PC-3 (cell line): ENCODE data around the gene MEGF6. TPM values are rescaled to one million over a fixed set of nuclear protein-coding genes. Genes with fewer than 3 reads are reported as not detected.
A peak's percentile ranks its signal among the peaks of the same experiment; 100 is the strongest.

ENCODE experiments used
- ATAC-seq: fragments of 200-7000 bp; cut with Tn5 transposase; 2 replicates; pipeline ENCODE4 v1.9.1; 2020; ENCODE audit warnings: mild to moderate bottlenecking, moderate library complexity
- BruUV-seq: library from RNA; stranded (reverse); fragments of 400-500 nt; replicated peaks from 2 replicates; lab custom pipeline; 2021; lab: Mats Ljungman, UMichigan
- CTCF ChIA-PET: fragments of 300-600 bp; sonication (Branson Sonifier 250); formaldehyde crosslinking; loops from one replicate; lab custom pipeline; 2022; ENCODE audit warnings: antibody characterized with exemption; lab: Charles Lee
- POLR2A ChIA-PET: fragments of 300-600 bp; sonication (Branson Sonifier 250); formaldehyde crosslinking; loops from one replicate; lab custom pipeline; 2022; ENCODE audit warnings: antibody characterized with exemption; ENCODE audit not compliant: unreplicated experiment; lab: Charles Lee
- DNase-seq: peaks from one replicate; pipeline ENCODE4 v3.0.0-alpha.2; 2015
- H2AFZ ChIP-seq: fragments of 300-600 bp; sonication (generic); 2 replicates; pipeline ENCODE4 v1.6.0; 2016; ENCODE audit warnings: antibody characterized with exemption, low read length
- H3F3A ChIP-seq: fragments of 300-600 bp; sonication (generic); one replicate; pipeline ENCODE4 v1.6.0; 2017; ENCODE audit warnings: antibody characterized with exemption, low read length, control low read depth, mild to moderate bottlenecking; ENCODE audit not compliant: unreplicated experiment
- H3K27ac ChIP-seq: fragments of 300-600 bp; sonication (generic); 2 replicates; pipeline ENCODE4 v1.5.1; 2016; ENCODE audit warnings: mild to moderate bottlenecking, low read length
- H3K27me3 ChIP-seq: fragments of 300-600 bp; sonication (generic); 2 replicates; pipeline ENCODE4 v1.6.1; 2016; ENCODE audit warnings: low read length, mixed read lengths
- H3K36me3 ChIP-seq: fragments of 300-600 bp; sonication (generic); 2 replicates; pipeline ENCODE4 v1.6.1; 2016; ENCODE audit warnings: low read depth, mixed run types, low read length, mixed read lengths
- H3K4me1 ChIP-seq: fragments of 300-600 bp; sonication (generic); 2 replicates; pipeline ENCODE4 v1.5.1; 2016; ENCODE audit warnings: low read length; ENCODE audit not compliant: insufficient read depth
- H3K4me2 ChIP-seq: fragments of 300-600 bp; sonication (generic); 2 replicates; pipeline ENCODE4 v1.6.0; 2016; ENCODE audit warnings: low read length
- H3K4me3 ChIP-seq: fragments of 300-600 bp; sonication (generic); 2 replicates; pipeline ENCODE4 v1.5.1; 2016; ENCODE audit warnings: mild to moderate bottlenecking, low read length, mixed read lengths
- H3K79me2 ChIP-seq: fragments of 300-600 bp; sonication (generic); 2 replicates; pipeline ENCODE4 v1.6.1; 2017; ENCODE audit warnings: low read length, mixed read lengths
- H3K9ac ChIP-seq: fragments of 300-600 bp; sonication (generic); 2 replicates; pipeline ENCODE4 v1.6.0; 2016; ENCODE audit warnings: mild to moderate bottlenecking, low read length
- H3K9me2 ChIP-seq: fragments of 300-600 bp; sonication (generic); replicated peaks from 2 replicates; pipeline ENCODE4 v1.6.1; 2016; ENCODE audit warnings: mixed run types, low read length, mixed read lengths
- H3K9me3 ChIP-seq: fragments of 300-600 bp; sonication (generic); 2 replicates; pipeline ENCODE4 v1.6.1; 2016; ENCODE audit warnings: low read length, mixed read lengths
- H4K20me1 ChIP-seq: fragments of 300-600 bp; sonication (generic); 2 replicates; pipeline ENCODE4 v1.6.1; 2016; ENCODE audit warnings: low read length, mixed read lengths
- CTCF ChIP-seq: fragments of 300-600 bp; sonication (generic); conservative IDR thresholded peaks from 2 replicates; pipeline ENCODE4 v1.5.1; 2017; ENCODE audit warnings: antibody characterized with exemption, low read depth, mild to moderate bottlenecking, low read length
- EZH2 ChIP-seq: fragments of 300-600 bp; sonication (generic); IDR thresholded peaks from one replicate; pipeline ENCODE4 v1.6.1; 2017; ENCODE audit warnings: antibody characterized with exemption, mild to moderate bottlenecking, low read length; ENCODE audit not compliant: unreplicated experiment
- EZH2phosphoT487 ChIP-seq: fragments of 300-600 bp; sonication (generic); IDR thresholded peaks from 2 replicates; pipeline ENCODE4 v1.6.1; 2018; ENCODE audit warnings: mild to moderate bottlenecking, antibody characterized with exemption, low read length, borderline replicate concordance
- intact Hi-C: fragments of 100-400 bp; cut with micrococcal nuclease; formaldehyde crosslinking; loops from 2 replicates; pipeline ENCODE4 v1.9.0; 2023
- total RNA-seq: library from RNA; depleted of rRNA; stranded (reverse); fragments of >200 nt; gene quantifications from 2 replicates; pipeline ENCODE4 v1.2.3, GENCODE V29; 2014

Gene MEGF6
- total RNA-seq, 1 experiment from 2014 or later = 32.5 TPM

- Histone ChIP-seq H3K27ac (no peak overlapping the region), H3K4me3 (no peak overlapping the region), H3K9ac (no peak overlapping the region), H3K79me2 (no peaks in the 10 kb centered on the region), H3K36me3 (no peaks in the 10 kb centered on the region), H2AFZ (no peak overlapping the region), H3K4me1 (peaks cover 17% of the 10 kb centered on the region), H3K9me2 (no peaks in the 10 kb centered on the region), H3K4me2 (no peak overlapping the region), H3F3A (no peaks in the 10 kb centered on the region), H3K27me3 (no peaks in the 10 kb centered on the region), H4K20me1 (no peaks in the 10 kb centered on the region), H3K9me3 (no peaks in the 10 kb centered on the region)
- CTCF ChIA-PET = interaction anchor here (1.0 kb wide), 1 partner anchor 35 kb away, joined by 5 read pairs; no protein-coding TSS in a partner anchor
- BruUV-seq = TSS peak; percentile 36
- intact Hi-C loops = no loop called here
- DNase-seq = no peak
- POLR2A ChIA-PET = no interaction called here
- ATAC-seq = no peak
- TF ChIP-seq EZH2phosphoT487 (no peak), CTCF (no peak), EZH2 (no peak)
Measured at GRCh38 chr1:3488432-3488831, 122.9 kb downstream of the MEGF6 start.

GRCh38 chr1:3485016-3485415 is 126.3 kb downstream of the MEGF6 start:
- H3K9me3 ChIP-seq = no peaks in the 10 kb centered on the region
- H3K36me3 ChIP-seq = no peaks in the 10 kb centered on the region
- no TSS peak for BruUV-seq
- H3K27me3 ChIP-seq = no peaks in the 10 kb centered on the region
- H3K9me2 ChIP-seq = no peaks in the 10 kb centered on the region
- no peak overlapping the region for H3K27ac ChIP-seq
- no peak for ATAC-seq
- TF ChIP-seq EZH2 = no peak
- no peak for TF ChIP-seq EZH2phosphoT487
- TF ChIP-seq CTCF = no peak
- H4K20me1 ChIP-seq = no peaks in the 10 kb centered on the region
- no peaks in the 10 kb centered on the region for H3K79me2 ChIP-seq
- POLR2A ChIA-PET = no interaction called here
- no peak overlapping the region for H3K4me2 ChIP-seq
- H3K4me1 ChIP-seq = peaks cover 12% of the 10 kb centered on the region
- DNase-seq = no peak
- no peaks in the 10 kb centered on the region for H3F3A ChIP-seq
- H3K9ac ChIP-seq = no peak overlapping the region
- intact Hi-C loops = no loop called here
- H3K4me3 ChIP-seq = no peak overlapping the region
- no peak overlapping the region for H2AFZ ChIP-seq
- CTCF ChIA-PET = interaction anchor here (0.7 to 3.2 kb wide), 2 partner anchors 32 to 134 kb away, joined by 5 to 27 read pairs; no protein-coding TSS in a partner anchor

GRCh38 chr1:3483801-3484444 is 127.4 kb downstream of the MEGF6 start:
- H3K4me1 ChIP-seq = peaks cover 12% of the 10 kb centered on the region
- ChIA-PET POLR2A (interaction anchor here (0.6 kb wide), 1 partner anchor 145 kb away, joined by 3 read pairs; no protein-coding TSS in a partner anchor), CTCF (interaction anchor here (3.2 kb wide), 1 partner anchor 31 kb away, joined by 27 read pairs; no protein-coding TSS in a partner anchor)
- no peaks in the 10 kb centered on the region for H3K79me2 ChIP-seq
- H3K36me3 ChIP-seq = no peaks in the 10 kb centered on the region
- DNase-seq = peak; percentile 69
- no peak overlapping the region for H2AFZ ChIP-seq
- TF ChIP-seq EZH2 (no peak), CTCF (peak; percentile 98), EZH2phosphoT487 (no peak)
- H3K9ac ChIP-seq = no peak overlapping the region
- H3K4me3 ChIP-seq = no peak overlapping the region
- H3K9me2 ChIP-seq = no peaks in the 10 kb centered on the region
- H3K27me3 ChIP-seq = no peaks in the 10 kb centered on the region
- intact Hi-C loops = loop anchor here (1.0 kb wide), 1 partner anchor 31 kb away; no protein-coding TSS in a partner anchor
- BruUV-seq = no TSS peak
- no peak overlapping the region for H3K4me2 ChIP-seq
- H4K20me1 ChIP-seq = no peaks in the 10 kb centered on the region
- no peak overlapping the region for H3K27ac ChIP-seq
- no peaks in the 10 kb centered on the region for H3F3A ChIP-seq
- H3K9me3 ChIP-seq = no peaks in the 10 kb centered on the region
- peak; percentile 39 for ATAC-seq
